H1 (cell line): ENCODE results near the gene VPS54. TPM values are rescaled to one million over a fixed set of nuclear protein-coding genes. Genes with fewer than 3 reads are reported as not detected.

Source experiments
- KDM4A ChIP-seq: IDR thresholded peaks from one replicate; pipeline ENCODE4 v1.7.1; 2012; ENCODE audit warnings: low read depth, mild to moderate bottlenecking, moderate library complexity, low read length, inconsistent platforms; ENCODE audit not compliant: severe bottlenecking
- MAX ChIP-seq: IDR thresholded peaks from 2 replicates; pipeline ENCODE4 v1.6.1; 2012; ENCODE audit warnings: inconsistent platforms
- TBP ChIP-seq: IDR thresholded peaks from 2 replicates; pipeline ENCODE4 v1.6.1; 2011; ENCODE audit warnings: low read depth, low read length, improper control_type of control experiment
- YY1 ChIP-seq: IDR thresholded peaks from 2 replicates; pipeline ENCODE4 v1.6.1; 2011; ENCODE audit warnings: low read depth, mild to moderate bottlenecking, low read length
- polyA plus RNA-seq, 7 experiments: library from polyadenylated mRNA; depleted of rRNA in 3 of 7; stranded (reverse) in 5 of 7; unstranded in 2 of 7; fragments of >200 nt in 5 of 7; fragments of 200-250 nt in 2 of 7; gene quantifications; 1 replicate in 5 of 7; 2 replicates in 1 of 7; 4 replicates in 1 of 7; pipeline versions ENCODE4 v1.2.1 to v1.2.3, GENCODE V29; 2011 to 2013; ENCODE audit warnings: missing spikeins in 2 of 7, mixed read lengths in 2 of 7
- total RNA-seq: library from RNA; stranded (reverse); fragmentation: NEBNext Ultra II Directional; extraction: Animal tissue kit (Norgen Biotek cat#: 25700); gene quantifications from 2 replicates; pipeline ENCODE4 v1.2.1, GENCODE V29; 2021
- TF ChIP-seq, protein P1 (sequence below): IDR thresholded peaks from 2 replicates; pipeline ENCODE4 v1.6.1; 2011; ENCODE audit warnings: low read depth, mild to moderate bottlenecking, low read length; ENCODE audit not compliant: insufficient read depth

Gene VPS54
- total and polyA plus RNA-seq, 2 of the 8 experiments (the other 6 are each of a cell fraction or from before 2014, with no cell fraction given): 3.6 to 13.2 TPM

DNA sequence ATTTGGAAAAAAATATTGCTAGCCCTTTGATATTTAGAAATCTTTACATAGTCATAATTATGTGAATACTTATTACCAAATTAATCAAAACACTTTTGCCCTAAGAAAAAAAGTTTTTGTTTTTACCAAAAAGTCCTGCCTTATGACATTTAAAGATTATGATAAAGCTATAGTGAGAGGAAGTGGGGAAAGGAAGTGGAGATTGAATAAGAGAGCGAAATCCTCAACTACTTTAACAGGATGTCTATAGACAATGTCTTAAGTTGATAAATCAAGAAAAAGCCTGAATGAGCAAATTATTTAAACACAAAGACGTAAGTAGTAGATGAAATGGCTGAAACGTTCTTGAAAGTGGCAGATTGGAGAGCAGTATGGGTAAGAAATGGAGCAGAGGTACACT lies 20.9 kb upstream of the VPS54 start (continued):
- TF ChIP-seq MAX (no peak), TBP (no peak), KDM4A (no peak), YY1 (no peak)
- TF ChIP-seq, protein P1, sequence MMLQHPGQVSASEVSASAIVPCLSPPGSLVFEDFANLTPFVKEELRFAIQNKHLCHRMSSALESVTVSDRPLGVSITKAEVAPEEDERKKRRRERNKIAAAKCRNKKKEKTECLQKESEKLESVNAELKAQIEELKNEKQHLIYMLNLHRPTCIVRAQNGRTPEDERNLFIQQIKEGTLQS: no peak
